HepG2 (cell line): ENCODE results near the gene MYO5A. TPM values are rescaled to one million over a fixed set of nuclear protein-coding genes. Genes with fewer than 3 reads are reported as not detected.

Experiments
- ATAC-seq: fragments of 200-7000 bp; cut with Tn5 transposase; 3 replicates; pipeline ENCODE4 v1.9.1; 2020; ENCODE audit warnings: mild to moderate bottlenecking, moderate library complexity
- BruUV-seq: library from RNA; stranded (reverse); fragments of 400-500 nt; replicated peaks from 2 replicates; lab custom pipeline; 2021; lab: Mats Ljungman, UMichigan
- CTCF ChIA-PET: fragments of 300-600 bp; formaldehyde crosslinking; extraction: SDS; loops from one replicate; lab custom pipeline; 2021; ENCODE audit warnings: low total read pairs, inconsistent platforms, low intra/inter-chr PET ratio; lab: Yijun Ruan, JAX
- POLR2A ChIA-PET: fragments of 350-600 bp; sonication (Branson Sonifier 250); formaldehyde crosslinking; loops from one replicate; lab custom pipeline; 2020; ENCODE audit warnings: antibody characterized with exemption, inconsistent platforms; lab: Yijun Ruan, JAX
- DNase-seq: peaks from one replicate; pipeline ENCODE4 v3.0.0-alpha.2; 2015; ENCODE audit warnings: low spot score
- FAIRE-seq: peaks from 3 replicates; lab custom pipeline; 2011; peaks lifted over from hg19 to GRCh38; lab: Jason Lieb, UNC
- H2AFZ ChIP-seq: one replicate; pipeline ENCODE4 v1.6.1; 2011; ENCODE audit warnings: low read length, inconsistent platforms
- H3K27ac ChIP-seq: fragments of 300-600 bp; 3 replicates; pipeline ENCODE4 v1.8.0; 2011; ENCODE audit warnings: mixed run types, mild to moderate bottlenecking, mixed read lengths, low read length, inconsistent platforms; ENCODE audit not compliant: insufficient read depth; ENCODE audit errors: extremely low read length
- H3K27me3 ChIP-seq, 2 experiments: fragments of 200-600 bp in 1 of 2; 2 replicates in 1 of 2; 3 replicates in 1 of 2; pipeline versions ENCODE4 v1.6.0 to v1.8.0; 2011; ENCODE audit warnings: low read length in 2 of 2, mild to moderate bottlenecking in 2 of 2, moderate library complexity in 2 of 2, inconsistent platforms in 1 of 2; ENCODE audit not compliant: insufficient read depth in 2 of 2, control insufficient read depth in 1 of 2
- H3K36me3 ChIP-seq, 2 experiments: fragments of 200-600 bp in 1 of 2; replicated peaks in 1 of 2; 2 replicates in 1 of 2; 3 replicates in 1 of 2; pipeline versions ENCODE4 v1.5.1 to v1.8.0; 2011; ENCODE audit warnings: low read length in 2 of 2, inconsistent platforms in 1 of 2; ENCODE audit not compliant: insufficient read depth in 2 of 2, control insufficient read depth in 1 of 2
- H3K4me1 ChIP-seq: 2 replicates; pipeline ENCODE4 v1.5.1; 2012; ENCODE audit warnings: low read length, inconsistent platforms; ENCODE audit not compliant: insufficient read depth
- H3K4me2 ChIP-seq: 2 replicates; pipeline ENCODE4 v1.6.0; 2011; ENCODE audit warnings: low read depth, low read length, inconsistent platforms
- H3K4me3 ChIP-seq, 3 experiments: fragments of 200-600 bp in 1 of 3; sonication (generic), shearing (Covaris generic) in 1 of 3; replicated peaks in 1 of 3; 2 replicates each; pipeline ENCODE4 v1.5.1; 2011 to 2016; ENCODE audit warnings: low read length in 3 of 3, inconsistent platforms in 2 of 3, low read depth in 2 of 3, mild to moderate bottlenecking in 2 of 3, control low read depth in 1 of 3, mixed read lengths in 1 of 3; ENCODE audit not compliant: insufficient read depth in 1 of 3
- H3K79me2 ChIP-seq: one replicate; pipeline ENCODE4 v1.6.1; 2011; ENCODE audit warnings: low read length, inconsistent platforms; ENCODE audit not compliant: insufficient read depth
- H3K9ac ChIP-seq: 2 replicates; pipeline ENCODE4 v1.6.0; 2011; ENCODE audit warnings: mild to moderate bottlenecking, low read depth, low read length, inconsistent platforms; ENCODE audit not compliant: insufficient read depth
- H3K9me3 ChIP-seq: 2 replicates; pipeline ENCODE4 v1.5.1; 2012; ENCODE audit warnings: mild to moderate bottlenecking, low read length
- H4K20me1 ChIP-seq: 2 replicates; pipeline ENCODE4 v1.6.0; 2011; ENCODE audit warnings: inconsistent platforms, mild to moderate bottlenecking, low read length, moderate library complexity; ENCODE audit not compliant: insufficient read depth
- GLI4 ChIP-seq: sonication (generic); formaldehyde crosslinking; IDR thresholded peaks from 2 replicates; pipeline ENCODE4 v1.5.1; 2020; ENCODE audit warnings: missing genetic modification reagents, mild to moderate bottlenecking, moderate library complexity, borderline replicate concordance
- GPN1 ChIP-seq: sonication (generic); formaldehyde crosslinking; IDR thresholded peaks from 2 replicates; pipeline ENCODE4 v1.5.1; 2020; ENCODE audit warnings: missing genetic modification reagents, borderline replicate concordance
- HOXD1 ChIP-seq: sonication (generic); formaldehyde crosslinking; IDR thresholded peaks from 2 replicates; pipeline ENCODE4 v1.5.0; 2020; ENCODE audit warnings: missing genetic modification reagents
- SRF ChIP-seq: IDR thresholded peaks from 2 replicates; pipeline ENCODE4 v1.6.1; 2011; ENCODE audit warnings: mild to moderate bottlenecking, low read depth, low read length, moderate library complexity
- SRY ChIP-seq: sonication (generic); formaldehyde crosslinking; IDR thresholded peaks from 2 replicates; pipeline ENCODE4 v1.8.0; 2022; ENCODE audit warnings: mild to moderate bottlenecking, missing genetic modification reagents
- TOPORS ChIP-seq: sonication (generic); formaldehyde crosslinking; IDR thresholded peaks from 2 replicates; pipeline ENCODE4 v1.8.0; 2023; ENCODE audit warnings: mild to moderate bottlenecking, missing genetic modification reagents
- ZBTB3 ChIP-seq: sonication (generic); formaldehyde crosslinking; IDR thresholded peaks from 2 replicates; pipeline ENCODE4 v1.4.0; 2020; ENCODE audit warnings: low read depth, mild to moderate bottlenecking, moderate library complexity, missing genetic modification reagents, borderline replicate concordance
- ZFP1 ChIP-seq: IDR thresholded peaks from 2 replicates; pipeline ENCODE4 v1.6.1; 2016
- ZNF326 ChIP-seq: sonication (generic); formaldehyde crosslinking; IDR thresholded peaks from 2 replicates; pipeline ENCODE4 v1.4.0; 2020; ENCODE audit warnings: missing genetic modification reagents, borderline replicate concordance
- ZNF451 ChIP-seq: sonication (generic); formaldehyde crosslinking; IDR thresholded peaks from 2 replicates; pipeline ENCODE4 v1.5.0; 2020; ENCODE audit warnings: mild to moderate bottlenecking, missing genetic modification reagents
- ZNF468 ChIP-seq: sonication (generic); formaldehyde crosslinking; IDR thresholded peaks from 2 replicates; pipeline ENCODE4 v1.8.0; 2022; ENCODE audit warnings: mild to moderate bottlenecking, moderate library complexity, missing genetic modification reagents
- ZNF672 ChIP-seq: sonication (generic); formaldehyde crosslinking; IDR thresholded peaks from 2 replicates; pipeline ENCODE4 v1.8.1; 2022; ENCODE audit warnings: missing genetic modification reagents
- ZNF713 ChIP-seq: sonication (generic); formaldehyde crosslinking; IDR thresholded peaks from 2 replicates; pipeline ENCODE4 v1.4.0; 2020; ENCODE audit warnings: mild to moderate bottlenecking, missing genetic modification reagents
- WGBS: methylation state at CpG from one replicate; pipeline ENCODE4 v1.1.6; 2017; ENCODE audit warnings: low lambda C conversion rate; 5-methylcytosine and 5-hydroxymethylcytosine counted together
- in situ Hi-C: cut with HindIII; loops from 2 replicates; pipeline ENCODE4 v1.10.0; 2017; ENCODE audit warnings: low pct_unique_long_range_greater_than_20kb; ENCODE audit not compliant: extremely low pct_ligation_motif_present
- intact Hi-C: fragments of 100-400 bp; cut with micrococcal nuclease; formaldehyde crosslinking; loops from one replicate; pipeline ENCODE4 v1.10.0; 2022; ENCODE audit not compliant: unreplicated experiment
- polyA plus RNA-seq, 8 experiments: library from polyadenylated mRNA; depleted of rRNA in 3 of 8; stranded (reverse) in 7 of 8; unstranded in 1 of 8; fragments of >200 nt; fragmentation: Illumina TruSeq in 4 of 8; extraction: Trizol in 4 of 8; gene quantifications; 2 replicates each; pipeline versions ENCODE4 v1.2.1 to v1.2.3, GENCODE V29; 2011 to 2016; ENCODE audit warnings: low read depth in 4 of 8, missing spikeins in 1 of 8, mixed read lengths in 1 of 8; ENCODE audit not compliant: insufficient read depth in 1 of 8
- total RNA-seq, 5 experiments: library from RNA; depleted of rRNA; stranded (reverse); fragments of >200 nt; fragmentation: Illumina TruSeq; extraction: Trizol; gene quantifications; 2 replicates each; pipeline ENCODE4 v1.2.3, GENCODE V29; 2016; ENCODE audit warnings: low read depth in 1 of 5
- TF ChIP-seq, protein P1 (sequence below): sonication (generic); formaldehyde crosslinking; IDR thresholded peaks from 2 replicates; pipeline ENCODE4 v1.8.1; 2022; ENCODE audit warnings: mild to moderate bottlenecking, missing genetic modification reagents
- TF ChIP-seq, protein P2 (sequence below): conservative IDR thresholded peaks from 2 replicates; pipeline ENCODE4 v1.6.1; 2018; ENCODE audit warnings: missing genetic modification reagents
- TF ChIP-seq, protein P3 (sequence below): sonication (generic); formaldehyde crosslinking; IDR thresholded peaks from 2 replicates; pipeline ENCODE4 v1.4.0; 2020; ENCODE audit warnings: missing genetic modification reagents, borderline replicate concordance

The MYO5A gene
- total and polyA plus RNA-seq, 2 of the 13 experiments (the other 11 are each of a cell fraction or from before 2014, with no cell fraction given): 2.8 to 4.8 TPM

DNA sequence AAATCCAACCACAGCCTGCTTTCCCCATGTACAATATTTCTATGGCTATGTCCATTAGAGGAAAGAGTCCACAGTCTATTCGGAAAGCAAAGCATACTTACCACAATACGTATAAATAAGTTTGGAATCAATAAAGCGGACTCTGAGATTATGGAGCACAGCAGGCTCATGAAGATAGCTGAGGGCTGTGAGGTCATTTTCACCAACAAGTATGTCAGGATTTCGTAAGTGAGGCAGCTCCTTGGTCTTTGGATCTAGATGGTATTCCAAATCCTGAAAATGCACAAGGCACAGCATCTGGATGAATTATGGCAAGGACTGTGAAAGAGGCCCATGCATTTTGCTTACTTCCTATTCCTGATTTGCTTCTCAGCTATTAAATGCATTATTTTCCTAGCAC, 100.4 kb downstream of the MYO5A start (continued):
- TF ChIP-seq, protein P1, sequence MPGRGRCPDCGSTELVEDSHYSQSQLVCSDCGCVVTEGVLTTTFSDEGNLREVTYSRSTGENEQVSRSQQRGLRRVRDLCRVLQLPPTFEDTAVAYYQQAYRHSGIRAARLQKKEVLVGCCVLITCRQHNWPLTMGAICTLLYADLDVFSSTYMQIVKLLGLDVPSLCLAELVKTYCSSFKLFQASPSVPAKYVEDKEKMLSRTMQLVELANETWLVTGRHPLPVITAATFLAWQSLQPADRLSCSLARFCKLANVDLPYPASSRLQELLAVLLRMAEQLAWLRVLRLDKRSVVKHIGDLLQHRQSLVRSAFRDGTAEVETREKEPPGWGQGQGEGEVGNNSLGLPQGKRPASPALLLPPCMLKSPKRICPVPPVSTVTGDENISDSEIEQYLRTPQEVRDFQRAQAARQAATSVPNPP (CRISPR knock-in tag): no peak
- TF ChIP-seq SRF: no peak
- TF ChIP-seq TOPORS: no peak

DNA sequence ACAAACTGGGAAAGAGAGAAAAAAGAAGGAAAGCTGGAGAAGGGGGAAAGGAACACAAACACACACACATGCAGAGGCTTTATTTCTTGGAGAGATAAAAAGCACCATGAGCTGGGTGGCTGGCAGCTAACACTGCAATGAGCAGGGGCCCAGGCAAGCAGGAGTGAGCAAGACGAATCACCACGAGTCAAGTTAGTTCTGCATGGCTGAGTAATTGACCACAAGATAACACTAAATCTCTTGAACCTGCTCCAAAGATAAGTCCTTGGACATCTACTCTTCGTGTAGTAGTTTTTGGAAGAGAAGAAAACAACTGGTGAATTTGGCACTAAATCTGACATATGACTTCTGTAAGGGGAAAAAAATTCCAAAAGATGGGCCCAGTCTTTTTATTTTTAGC, 100.9 kb downstream of the MYO5A start:
- H3K79me2 ChIP-seq: no peaks in the 10 kb centered on the region
- TF ChIP-seq ZNF713 (CRISPR knock-in tag) (no peak), ZNF672 (no peak), ZBTB3 (no peak), SRY (CRISPR knock-in tag) (no peak), ZNF468 (CRISPR knock-in tag) (no peak), HOXD1 (CRISPR knock-in tag) (no peak), ZNF326 (CRISPR knock-in tag) (no peak), GLI4 (no peak), ZFP1 (CRISPR knock-in tag) (no peak), ZNF451 (CRISPR knock-in tag) (no peak), GPN1 (CRISPR knock-in tag) (no peak)
- TF ChIP-seq, protein P2, sequence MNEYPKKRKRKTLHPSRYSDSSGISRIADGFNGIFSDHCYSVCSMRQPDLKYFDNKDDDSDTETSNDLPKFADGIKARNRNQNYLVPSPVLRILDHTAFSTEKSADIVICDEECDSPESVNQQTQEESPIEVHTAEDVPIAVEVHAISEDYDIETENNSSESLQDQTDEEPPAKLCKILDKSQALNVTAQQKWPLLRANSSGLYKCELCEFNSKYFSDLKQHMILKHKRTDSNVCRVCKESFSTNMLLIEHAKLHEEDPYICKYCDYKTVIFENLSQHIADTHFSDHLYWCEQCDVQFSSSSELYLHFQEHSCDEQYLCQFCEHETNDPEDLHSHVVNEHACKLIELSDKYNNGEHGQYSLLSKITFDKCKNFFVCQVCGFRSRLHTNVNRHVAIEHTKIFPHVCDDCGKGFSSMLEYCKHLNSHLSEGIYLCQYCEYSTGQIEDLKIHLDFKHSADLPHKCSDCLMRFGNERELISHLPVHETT (CRISPR knock-in tag): no peak
- TF ChIP-seq, protein P3, sequence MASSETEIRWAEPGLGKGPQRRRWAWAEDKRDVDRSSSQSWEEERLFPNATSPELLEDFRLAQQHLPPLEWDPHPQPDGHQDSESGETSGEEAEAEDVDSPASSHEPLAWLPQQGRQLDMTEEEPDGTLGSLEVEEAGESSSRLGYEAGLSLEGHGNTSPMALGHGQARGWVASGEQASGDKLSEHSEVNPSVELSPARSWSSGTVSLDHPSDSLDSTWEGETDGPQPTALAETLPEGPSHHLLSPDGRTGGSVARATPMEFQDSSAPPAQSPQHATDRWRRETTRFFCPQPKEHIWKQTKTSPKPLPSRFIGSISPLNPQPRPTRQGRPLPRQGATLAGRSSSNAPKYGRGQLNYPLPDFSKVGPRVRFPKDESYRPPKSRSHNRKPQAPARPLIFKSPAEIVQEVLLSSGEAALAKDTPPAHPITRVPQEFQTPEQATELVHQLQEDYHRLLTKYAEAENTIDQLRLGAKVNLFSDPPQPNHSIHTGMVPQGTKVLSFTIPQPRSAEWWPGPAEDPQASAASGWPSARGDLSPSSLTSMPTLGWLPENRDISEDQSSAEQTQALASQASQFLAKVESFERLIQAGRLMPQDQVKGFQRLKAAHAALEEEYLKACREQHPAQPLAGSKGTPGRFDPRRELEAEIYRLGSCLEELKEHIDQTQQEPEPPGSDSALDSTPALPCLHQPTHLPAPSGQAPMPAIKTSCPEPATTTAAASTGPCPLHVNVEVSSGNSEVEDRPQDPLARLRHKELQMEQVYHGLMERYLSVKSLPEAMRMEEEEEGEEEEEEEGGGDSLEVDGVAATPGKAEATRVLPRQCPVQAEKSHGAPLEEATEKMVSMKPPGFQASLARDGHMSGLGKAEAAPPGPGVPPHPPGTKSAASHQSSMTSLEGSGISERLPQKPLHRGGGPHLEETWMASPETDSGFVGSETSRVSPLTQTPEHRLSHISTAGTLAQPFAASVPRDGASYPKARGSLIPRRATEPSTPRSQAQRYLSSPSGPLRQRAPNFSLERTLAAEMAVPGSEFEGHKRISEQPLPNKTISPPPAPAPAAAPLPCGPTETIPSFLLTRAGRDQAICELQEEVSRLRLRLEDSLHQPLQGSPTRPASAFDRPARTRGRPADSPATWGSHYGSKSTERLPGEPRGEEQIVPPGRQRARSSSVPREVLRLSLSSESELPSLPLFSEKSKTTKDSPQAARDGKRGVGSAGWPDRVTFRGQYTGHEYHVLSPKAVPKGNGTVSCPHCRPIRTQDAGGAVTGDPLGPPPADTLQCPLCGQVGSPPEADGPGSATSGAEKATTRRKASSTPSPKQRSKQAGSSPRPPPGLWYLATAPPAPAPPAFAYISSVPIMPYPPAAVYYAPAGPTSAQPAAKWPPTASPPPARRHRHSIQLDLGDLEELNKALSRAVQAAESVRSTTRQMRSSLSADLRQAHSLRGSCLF (CRISPR knock-in tag): no peak
- H3K36me3 ChIP-seq: no peaks in the 10 kb centered on the region
- in situ Hi-C loops (no loop called here), intact Hi-C loops (no loop called here)
- H3K27ac ChIP-seq: no peak overlapping the region
- no peak overlapping the region for H2AFZ ChIP-seq
- ChIA-PET CTCF (no interaction called here), POLR2A (no interaction called here)
- H3K9me3 ChIP-seq: no peaks in the 10 kb centered on the region
- no peak overlapping the region for H3K9ac ChIP-seq
- DNase-seq (no peak), FAIRE-seq (no peak), ATAC-seq (no peak)
- H3K4me2 ChIP-seq: no peak overlapping the region
- no peaks in the 10 kb centered on the region for H4K20me1 ChIP-seq
- no peak overlapping the region for H3K4me3 ChIP-seq
- WGBS: 37% methylated on average over 3 of the region's 3 CpGs
- BruUV-seq: no TSS peak
- H3K4me1 ChIP-seq: no peaks in the 10 kb centered on the region
- no peaks in the 10 kb centered on the region for H3K27me3 ChIP-seq
